OCI-LY1 (cell line): ENCODE data around the gene GRK1.

ENCODE experiments used
- CTCF ChIP-seq: fragments of 200-600 bp; sonication (generic), shearing (Covaris generic); IDR thresholded peaks from 2 replicates; pipeline ENCODE4 v1.5.1; 2017; ENCODE audit warnings: mild to moderate bottlenecking, antibody characterized with exemption, low read length, moderate library complexity, mixed read lengths
- EZH2 ChIP-seq: fragments of 200-600 bp; sonication (generic), shearing (Covaris generic); IDR thresholded peaks from 2 replicates; pipeline ENCODE4 v1.8.0; 2017; ENCODE audit warnings: borderline replicate concordance, mixed run types, mild to moderate bottlenecking, antibody characterized with exemption, low read length, moderate library complexity, mixed read lengths

- TF ChIP-seq CTCF (no peak), EZH2 (no peak)
Observed at GRCh38 chr13:113627136-113627535, 39.9 kb upstream of the GRK1 start.
